Activated CD4-positive, alpha-beta T cell treated with anti-CD3 and anti-CD28 coated beads, Interleukin-2, amount 50 U/mL, for 1 hour (primary cell): ENCODE measurements around the gene MKNK2.
"Not testable (repeated sequence)": the region's sequence is repeated elsewhere in the genome, so short reads cannot be mapped to it uniquely, and the experiment has no call there.

Experiments
- DNase-seq: peaks from one replicate; pipeline ENCODE4 v3.0.0-alpha.2; 2020

Gene MKNK2

DNA sequence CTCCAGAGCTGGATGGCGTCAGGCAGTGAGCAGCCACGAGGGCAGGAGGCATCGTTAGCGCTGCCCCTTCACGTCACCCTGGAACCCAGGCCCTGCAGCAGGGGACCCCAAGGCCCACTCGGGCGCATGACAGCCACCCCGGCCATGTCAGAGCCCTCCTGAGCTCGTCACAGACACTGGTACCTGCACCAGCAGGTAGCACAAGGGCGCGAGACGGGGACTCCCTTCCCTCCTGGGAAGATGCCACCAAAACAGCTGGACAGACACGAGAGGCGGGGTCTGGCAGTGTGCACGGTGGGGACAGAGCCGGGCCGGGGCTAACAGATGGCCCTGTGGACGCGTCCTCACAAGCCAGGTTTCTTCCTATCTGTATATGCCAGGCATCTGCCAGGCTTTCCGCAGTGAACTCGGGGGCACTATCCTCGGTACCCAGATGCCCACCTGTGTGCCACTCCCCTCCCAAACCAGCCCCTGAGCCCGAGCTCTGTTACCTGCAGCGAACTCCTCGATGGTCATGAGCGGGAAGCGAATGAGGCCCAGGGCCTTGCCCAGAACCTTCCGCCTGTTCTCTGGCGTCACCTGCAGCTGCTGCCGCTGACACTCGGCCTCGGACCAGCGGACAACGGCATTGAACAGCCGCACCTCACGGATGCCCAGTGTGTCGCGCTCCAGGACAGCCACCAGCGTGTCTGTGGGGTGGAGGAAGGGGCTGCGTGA is 61.4 kb downstream of the MKNK2 start:
- no peak for DNase-seq

DNA sequence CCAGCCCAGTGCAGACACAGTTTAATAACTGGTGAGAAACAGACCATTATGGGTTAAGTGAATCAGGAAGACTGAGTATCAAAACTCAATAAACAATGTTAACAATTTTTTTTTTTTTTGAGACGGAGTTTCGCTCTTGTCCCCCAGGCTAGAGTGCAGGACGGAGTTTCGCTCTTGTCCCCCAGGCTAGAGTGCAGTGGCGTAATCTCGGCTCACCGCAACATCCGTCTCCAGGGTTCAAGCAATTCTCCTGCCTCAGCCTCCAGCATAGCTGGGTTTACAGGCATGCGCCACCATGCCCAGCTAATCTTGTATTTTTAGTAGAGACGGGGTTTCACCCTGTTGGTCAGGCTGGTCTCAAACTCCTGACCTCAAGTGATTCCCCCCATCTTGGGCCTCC is 62.6 kb downstream of the MKNK2 start:
- not testable (repeated sequence) for DNase-seq
